Keratinocyte (primary cell): Measurements from ENCODE around the gene CHRNB4. TPM values are rescaled to one million over a fixed set of nuclear protein-coding genes. Genes with fewer than 3 reads are reported as not detected.

Experiments used
- DNase-seq: peaks from one replicate; pipeline ENCODE4 v3.0.0-alpha.2; 2011; ENCODE audit warnings: low read depth, missing footprints, low spot score
- FAIRE-seq: peaks from 2 replicates; lab custom pipeline; 2011; peaks lifted over from hg19 to GRCh38; lab: Jason Lieb, UNC
- H2AFZ ChIP-seq: 2 replicates; pipeline ENCODE4 v1.6.0; 2012; ENCODE audit warnings: low read length, control low read depth, inconsistent platforms; ENCODE audit not compliant: control insufficient read depth
- H3K27ac ChIP-seq: 2 replicates; pipeline ENCODE4 v1.5.1; 2011; ENCODE audit warnings: low read length; ENCODE audit not compliant: control insufficient read depth, insufficient read depth
- H3K27me3 ChIP-seq: 3 replicates; pipeline ENCODE4 v1.6.0; 2011; ENCODE audit warnings: low read length; ENCODE audit not compliant: control insufficient read depth, insufficient read depth; ENCODE audit errors: extremely low read depth
- H3K36me3 ChIP-seq, 2 experiments: 2 replicates in 1 of 2; 3 replicates in 1 of 2; pipeline ENCODE4 v1.5.1; 2011; ENCODE audit warnings: low read length in 2 of 2, mild to moderate bottlenecking in 1 of 2; ENCODE audit not compliant: control insufficient read depth in 2 of 2, insufficient read depth in 2 of 2; ENCODE audit errors: extremely low read depth in 1 of 2
- H3K4me1 ChIP-seq: 3 replicates; pipeline ENCODE4 v1.5.1; 2011; ENCODE audit warnings: low read length; ENCODE audit not compliant: control insufficient read depth, insufficient read depth; ENCODE audit errors: extremely low read depth
- H3K4me2 ChIP-seq: 3 replicates; pipeline ENCODE4 v1.6.0; 2011; ENCODE audit warnings: low read depth, low read length; ENCODE audit not compliant: control insufficient read depth, insufficient read depth; ENCODE audit errors: extremely low read depth
- H3K4me3 ChIP-seq, 3 experiments: fragments of 200-600 bp in 1 of 3; sonication (generic) in 1 of 3; 2 replicates in 2 of 3; 3 replicates in 1 of 3; pipeline ENCODE4 v1.5.1; 2011 to 2016; ENCODE audit warnings: low read length in 3 of 3, mild to moderate bottlenecking in 3 of 3, control low read depth in 2 of 3, inconsistent platforms in 1 of 3, low read depth in 1 of 3, mixed read lengths in 1 of 3, mixed run types in 1 of 3, moderate library complexity in 1 of 3; ENCODE audit not compliant: control insufficient read depth in 2 of 3, insufficient read depth in 2 of 3; ENCODE audit errors: extremely low read depth in 1 of 3
- H3K79me2 ChIP-seq: 2 replicates; pipeline ENCODE4 v1.6.0; 2012; ENCODE audit warnings: low read length; ENCODE audit not compliant: control insufficient read depth, insufficient read depth
- H3K9ac ChIP-seq: 3 replicates; pipeline ENCODE4 v1.6.0; 2011; ENCODE audit warnings: low read length; ENCODE audit not compliant: control insufficient read depth, insufficient read depth; ENCODE audit errors: extremely low read depth
- H3K9me1 ChIP-seq: 3 replicates; pipeline ENCODE4 v1.6.0; 2011; ENCODE audit warnings: low read length; ENCODE audit not compliant: control insufficient read depth, insufficient read depth; ENCODE audit errors: extremely low read depth
- H3K9me3 ChIP-seq: 2 replicates; pipeline ENCODE4 v1.5.1; 2012; ENCODE audit warnings: low read depth, low read length; ENCODE audit not compliant: control insufficient read depth
- H4K20me1 ChIP-seq: 3 replicates; pipeline ENCODE4 v1.6.0; 2011; ENCODE audit warnings: low read length; ENCODE audit not compliant: control insufficient read depth, insufficient read depth; ENCODE audit errors: extremely low read depth
- EZH2 ChIP-seq: IDR thresholded peaks from one replicate; pipeline ENCODE4 v1.6.1; 2012; ENCODE audit warnings: inconsistent platforms, mild to moderate bottlenecking, low read length, moderate library complexity
- dilution Hi-C: fragments of 300-500 bp; cut with MboI; formaldehyde crosslinking; loops from one replicate; pipeline ENCODE4 v1.7.0; 2020; ENCODE audit warnings: low sequenced_read_pairs; ENCODE audit not compliant: extremely low pct_ligation_motif_present
- polyA plus RNA-seq, 5 experiments: library from polyadenylated mRNA; depleted of rRNA in 3 of 5; stranded (reverse) in 3 of 5; stranded (forward) in 1 of 5; unstranded in 1 of 5; fragments of >200 nt; gene quantifications; 1 replicate in 1 of 5; 2 replicates in 3 of 5; 3 replicates in 1 of 5; pipeline versions ENCODE4 v1.2.1 to v1.2.3, GENCODE V29; 2011 to 2012; ENCODE audit warnings: missing spikeins in 2 of 5, low read depth in 1 of 5, low replicate concordance in 1 of 5
- TF ChIP-seq, protein P1 (sequence below), 3 experiments: IDR thresholded peaks in 1 of 3; conservative IDR thresholded peaks in 1 of 3; optimal IDR thresholded peaks in 1 of 3; 2 replicates in 2 of 3; 3 replicates in 1 of 3; pipeline versions ENCODE3 to v1.5.1; 2011; ENCODE audit warnings: low read length in 3 of 3, mild to moderate bottlenecking in 3 of 3, moderate library complexity in 2 of 3, control low read depth in 1 of 3, inconsistent platforms in 1 of 3; ENCODE audit not compliant: insufficient read depth in 2 of 3; ENCODE audit errors: extremely low read depth in 1 of 3

The CHRNB4 gene
- polyA plus RNA-seq, 1 donor (not counting 4 experiments of a cell fraction or from before 2014, with no cell fraction given), result 0.04 TPM

DNA sequence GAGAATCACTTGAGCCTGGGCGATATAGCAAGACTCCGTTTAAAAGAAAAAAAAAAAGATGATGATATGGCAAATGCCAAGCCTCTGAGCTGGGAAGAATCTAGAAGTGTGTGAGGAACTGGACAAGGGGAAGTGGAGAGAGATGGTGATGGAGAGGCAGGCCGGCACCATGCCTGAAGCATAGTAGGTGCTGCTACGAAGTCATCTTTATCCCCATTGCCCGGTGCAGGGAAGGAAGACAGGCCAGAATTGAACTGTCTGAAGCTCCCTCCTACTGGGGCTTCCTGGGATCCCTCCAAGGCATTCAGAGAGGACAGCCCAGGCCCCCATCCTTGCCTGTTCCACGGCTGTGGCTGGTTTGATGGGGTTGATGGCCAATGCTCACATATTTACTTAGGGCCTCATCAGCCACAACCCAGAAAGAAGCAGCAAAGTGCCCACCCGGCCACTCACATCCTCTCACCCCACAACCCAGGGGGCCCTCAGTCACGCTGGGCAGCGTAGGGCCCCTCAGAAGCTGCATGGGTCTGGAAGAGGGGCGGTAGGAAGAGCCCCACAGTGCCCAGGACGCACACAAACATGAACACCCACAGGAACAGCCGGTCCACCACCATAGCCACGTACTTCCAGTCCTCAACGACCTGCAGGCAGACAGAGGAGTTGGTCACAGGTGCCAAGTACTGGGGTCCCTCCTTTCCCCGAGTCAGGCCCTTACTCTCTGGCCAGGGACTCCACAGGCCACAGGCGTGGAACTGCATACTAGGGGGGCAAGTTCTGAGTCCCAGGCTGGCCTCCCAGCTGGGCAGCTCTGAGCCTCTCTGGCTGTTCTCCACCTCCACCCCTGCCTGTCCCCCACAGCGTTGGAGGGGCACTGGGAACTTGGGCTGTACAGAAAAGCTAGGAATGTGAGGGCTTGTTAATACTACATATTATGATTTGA is 16.1 kb downstream of the CHRNB4 start:
- Histone ChIP-seq H3K27me3 (peaks cover 31% of the 10 kb centered on the region), H3K4me2 (no peak overlapping the region), H3K4me1 (peaks cover 19% of the 10 kb centered on the region), H2AFZ (no peak overlapping the region), H3K36me3 (no peaks in the 10 kb centered on the region), H3K9ac (no peak overlapping the region), H3K9me1 (no peaks in the 10 kb centered on the region), H3K79me2 (no peaks in the 10 kb centered on the region), H3K9me3 (no peaks in the 10 kb centered on the region), H3K27ac (no peak overlapping the region), H3K4me3 (no peak overlapping the region), H4K20me1 (no peaks in the 10 kb centered on the region)
- no peak for DNase-seq
- dilution Hi-C loops, result no loop called here
- no peak for FAIRE-seq
- no peak for TF ChIP-seq EZH2
- TF ChIP-seq, protein P1, sequence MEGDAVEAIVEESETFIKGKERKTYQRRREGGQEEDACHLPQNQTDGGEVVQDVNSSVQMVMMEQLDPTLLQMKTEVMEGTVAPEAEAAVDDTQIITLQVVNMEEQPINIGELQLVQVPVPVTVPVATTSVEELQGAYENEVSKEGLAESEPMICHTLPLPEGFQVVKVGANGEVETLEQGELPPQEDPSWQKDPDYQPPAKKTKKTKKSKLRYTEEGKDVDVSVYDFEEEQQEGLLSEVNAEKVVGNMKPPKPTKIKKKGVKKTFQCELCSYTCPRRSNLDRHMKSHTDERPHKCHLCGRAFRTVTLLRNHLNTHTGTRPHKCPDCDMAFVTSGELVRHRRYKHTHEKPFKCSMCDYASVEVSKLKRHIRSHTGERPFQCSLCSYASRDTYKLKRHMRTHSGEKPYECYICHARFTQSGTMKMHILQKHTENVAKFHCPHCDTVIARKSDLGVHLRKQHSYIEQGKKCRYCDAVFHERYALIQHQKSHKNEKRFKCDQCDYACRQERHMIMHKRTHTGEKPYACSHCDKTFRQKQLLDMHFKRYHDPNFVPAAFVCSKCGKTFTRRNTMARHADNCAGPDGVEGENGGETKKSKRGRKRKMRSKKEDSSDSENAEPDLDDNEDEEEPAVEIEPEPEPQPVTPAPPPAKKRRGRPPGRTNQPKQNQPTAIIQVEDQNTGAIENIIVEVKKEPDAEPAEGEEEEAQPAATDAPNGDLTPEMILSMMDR (optimal IDR thresholded peaks at IDR 0.05 in 1 of 3, IDR thresholded peaks at IDR 0.05 in 1 of 3, conservative IDR thresholded peaks at IDR 0.05 in 1 of 3; ENCODE audit: extremely low read depth in 1 of 3, insufficient read depth in 2 of 3, low read length in 3 of 3), result no peak

DNA sequence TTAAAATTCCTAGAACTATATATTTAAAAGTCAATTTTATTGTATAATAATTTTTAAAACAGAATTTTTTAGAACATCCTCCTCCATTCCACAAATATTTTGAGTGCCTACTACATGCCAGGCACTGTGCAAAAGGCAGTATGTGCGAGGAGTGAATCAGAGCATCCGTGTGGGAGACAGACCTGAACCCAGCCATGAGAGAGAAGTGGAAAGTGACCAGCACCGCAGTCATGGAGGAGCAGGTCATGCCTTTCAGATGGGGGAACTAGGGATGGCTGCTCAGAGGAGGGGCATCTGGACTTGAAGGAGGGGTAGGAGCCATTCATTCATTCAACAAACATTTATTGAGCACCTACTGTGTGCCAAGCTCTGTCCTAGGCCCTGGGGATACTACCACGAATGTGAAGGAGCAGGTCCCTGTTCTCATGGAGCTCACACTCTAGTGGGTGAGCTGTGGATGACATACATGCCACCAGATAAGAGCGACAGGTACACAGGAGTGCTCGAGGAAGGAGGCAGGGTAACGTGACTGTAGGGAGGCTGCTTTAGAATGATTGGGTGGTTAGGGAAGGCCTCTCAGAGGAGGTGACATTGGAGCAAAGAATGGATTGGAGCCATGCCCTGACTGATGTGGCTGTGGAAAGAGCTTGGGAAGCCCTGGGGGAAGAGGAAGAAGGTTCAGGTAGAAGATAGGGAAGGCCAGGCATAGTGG is 17.1 kb downstream of the CHRNB4 start:
- Histone ChIP-seq H3K79me2 (no peaks in the 10 kb centered on the region), H3K9me1 (no peaks in the 10 kb centered on the region), H4K20me1 (no peaks in the 10 kb centered on the region), H3K4me3 (no peak overlapping the region), H2AFZ (no peak overlapping the region), H3K9me3 (no peaks in the 10 kb centered on the region), H3K4me1 (peaks cover 19% of the 10 kb centered on the region), H3K27me3 (peaks cover 36% of the 10 kb centered on the region), H3K4me2 (no peak overlapping the region), H3K27ac (no peak overlapping the region), H3K36me3 (no peaks in the 10 kb centered on the region), H3K9ac (no peak overlapping the region)
- no peak for DNase-seq
- no peak for TF ChIP-seq EZH2
- TF ChIP-seq, protein P1 (optimal IDR thresholded peaks at IDR 0.05 in 1 of 3, IDR thresholded peaks at IDR 0.05 in 1 of 3, conservative IDR thresholded peaks at IDR 0.05 in 1 of 3; ENCODE audit: extremely low read depth in 1 of 3, insufficient read depth in 2 of 3, low read length in 3 of 3), result no peak
- FAIRE-seq, result no peak
- dilution Hi-C loops, result no loop called here
